Measurements from ENCODE around the gene DOCK11. TPM values are rescaled to one million over a fixed set of nuclear protein-coding genes. Genes with fewer than 3 reads are reported as not detected.

The DOCK11 gene
- polyA plus RNA-seq, 3 donors from 2014 or later = 27.9 to 48.8 (median 28.9) TPM

GRCh38 chrX:118493016-118493415 lies 2.6 kb upstream of the DOCK11 start:
- no peak for DNase-seq
- Mint-ChIP-seq H3K4me1 (peaks cover 18 to 19% of the 10 kb centered on the region in 2 donors), H3K27me3 (ENCODE audit: low read depth in 3 of 3) (peaks cover 5 to 17% (median 10%) of the 10 kb centered on the region in 3 donors), H3K9me3 (no peaks in the 10 kb centered on the region), H3K4me3 (no peak overlapping the region), H3K27ac (peak overlapping the region in 3 of 6 donors; percentile 1 to 52 (median 4)), H3K36me3 (no peaks in the 10 kb centered on the region)

DNA sequence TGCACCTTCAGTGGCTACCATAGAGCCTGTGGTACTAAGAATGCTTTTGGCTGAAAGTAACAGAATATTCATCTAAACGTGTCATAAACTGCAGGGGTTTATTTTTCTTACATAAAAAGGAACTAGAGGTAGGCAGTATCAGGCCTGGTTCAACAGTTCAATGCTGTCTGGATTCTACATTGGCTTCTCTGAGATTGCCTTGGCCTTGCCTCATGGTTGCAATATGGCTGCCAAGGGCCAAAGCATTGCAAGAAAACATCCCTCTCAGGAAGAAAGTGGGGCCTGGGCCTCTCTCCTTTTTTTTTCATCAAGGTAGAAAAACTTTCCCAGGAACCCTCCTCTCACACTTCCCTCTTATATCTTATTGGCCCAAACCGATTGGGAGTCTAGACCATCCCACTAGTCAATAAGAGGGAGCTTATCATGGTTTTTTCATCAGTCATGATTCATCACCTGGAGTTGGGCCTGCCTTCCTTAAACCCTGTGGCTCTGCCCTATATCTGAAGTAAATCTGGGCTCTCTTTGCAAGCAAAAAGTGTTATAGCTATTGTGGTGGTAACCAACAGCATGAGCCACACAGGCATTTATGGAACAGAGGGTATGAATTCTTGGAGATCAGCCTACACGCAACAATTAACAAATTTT lies 1.8 kb upstream of the DOCK11 start:
- no peaks in the 10 kb centered on the region for H3K9me3 Mint-ChIP-seq
- no peaks in the 10 kb centered on the region for H3K36me3 Mint-ChIP-seq

GRCh38 chrX:118495958-118496762 lies 545 bp downstream of the DOCK11 start:
- H3K36me3 Mint-ChIP-seq = no peaks in the 10 kb centered on the region
- peak overlapping the region; percentile 93 to 100 (median 98) for H3K4me3 Mint-ChIP-seq
- peak overlapping the region; percentile 96 to 99 (median 98) for H3K27ac Mint-ChIP-seq
- H3K9me3 Mint-ChIP-seq = no peaks in the 10 kb centered on the region
- peaks cover 36 to 37% of the 10 kb centered on the region in 2 donors for H3K4me1 Mint-ChIP-seq
- peak; percentile 71 to 77 (median 73) for DNase-seq
- H3K27me3 Mint-ChIP-seq (ENCODE audit: low read depth in 3 of 3) = peaks cover 10 to 20% (median 10%) of the 10 kb centered on the region in 3 donors

More for the DNA sequence above, 1.8 kb upstream of the DOCK11 start:
- Mint-ChIP-seq H3K4me3 (no peak overlapping the region), H3K27me3 (ENCODE audit: low read depth in 3 of 3) (peaks cover 5 to 17% (median 10%) of the 10 kb centered on the region in 3 donors), H3K4me1 (peaks cover 25 to 27% of the 10 kb centered on the region in 2 donors), H3K27ac (peak overlapping the region in 1 of 6 donors; percentile 93)
- DNase-seq = no peak

DNA sequence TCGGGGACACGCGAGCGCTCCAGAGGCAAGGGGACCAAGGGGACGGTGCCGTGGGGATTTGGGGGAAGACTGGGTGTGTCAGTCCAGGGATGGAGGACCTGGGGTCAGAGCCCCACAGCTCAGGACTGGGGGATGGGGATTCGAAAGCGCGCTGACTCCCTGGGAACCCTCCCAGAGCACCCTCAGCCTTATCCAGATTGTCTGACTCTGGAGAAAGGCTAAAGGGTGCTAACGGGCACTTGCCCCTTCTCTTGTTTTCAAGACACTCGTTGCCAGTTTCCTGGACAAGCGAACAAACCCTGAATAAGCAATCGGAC lies 1.1 kb downstream of the DOCK11 start:
- Mint-ChIP-seq H3K27ac (peak overlapping the region; percentile 96 to 99 (median 98)), H3K4me3 (peak overlapping the region; percentile 93 to 100 (median 98)), H3K4me1 (peaks cover 36 to 39% of the 10 kb centered on the region in 2 donors), H3K27me3 (ENCODE audit: low read depth in 3 of 3) (peaks cover 10 to 20% (median 10%) of the 10 kb centered on the region in 3 donors), H3K9me3 (no peaks in the 10 kb centered on the region), H3K36me3 (no peaks in the 10 kb centered on the region)
- no peak for DNase-seq

- Mint-ChIP-seq H3K4me1 (peaks cover 42 to 45% of the 10 kb centered on the region in 2 donors), H3K9me3 (no peaks in the 10 kb centered on the region), H3K4me3 (peak overlapping the region; percentile 93 to 100 (median 98)), H3K36me3 (no peaks in the 10 kb centered on the region), H3K27me3 (ENCODE audit: low read depth in 3 of 3) (peaks cover 10 to 20% (median 10%) of the 10 kb centered on the region in 3 donors), H3K27ac (peak overlapping the region; percentile 96 to 99 (median 98))
- peak in 1 of 3 donors; percentile 17 for DNase-seq
Measured at GRCh38 chrX:118497180-118497818, 1.7 kb downstream of the DOCK11 start.

GRCh38 chrX:118498351-118498750 lies 2.7 kb downstream of the DOCK11 start:
- peak overlapping the region; percentile 93 to 100 (median 98) for H3K4me3 Mint-ChIP-seq
- no peaks in the 10 kb centered on the region for H3K36me3 Mint-ChIP-seq
- H3K27ac Mint-ChIP-seq = peak overlapping the region; percentile 96 to 99 (median 98)
- H3K9me3 Mint-ChIP-seq = no peaks in the 10 kb centered on the region
- peaks cover 8 to 20% (median 10%) of the 10 kb centered on the region in 3 donors for H3K27me3 Mint-ChIP-seq (ENCODE audit: low read depth in 3 of 3)
- H3K4me1 Mint-ChIP-seq = peaks cover 53 to 55% of the 10 kb centered on the region in 2 donors
- DNase-seq = no peak

DNA sequence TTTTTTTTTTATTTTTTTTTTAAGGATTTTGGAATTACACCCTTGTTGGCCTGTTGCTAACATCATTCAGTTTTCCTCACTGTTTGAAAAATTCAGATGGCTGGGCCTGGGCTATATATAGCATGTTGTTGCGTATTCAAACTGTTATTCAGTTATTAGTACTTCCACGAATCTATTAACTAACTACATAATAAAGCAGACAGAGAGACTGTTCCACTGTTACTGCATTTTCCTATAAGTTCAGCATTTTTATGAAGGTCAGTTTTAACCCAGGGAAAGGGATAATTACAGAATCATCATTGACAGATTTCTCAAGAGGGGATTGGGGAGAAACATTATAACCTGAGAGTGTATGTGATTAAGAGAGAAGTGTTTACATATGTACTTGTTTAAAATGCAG lies 3.1 kb downstream of the DOCK11 start:
- Mint-ChIP-seq H3K36me3 (no peaks in the 10 kb centered on the region), H3K27ac (peak overlapping the region; percentile 65 to 99 (median 97)), H3K9me3 (no peaks in the 10 kb centered on the region), H3K4me3 (peak overlapping the region in 4 of 5 donors; percentile 27 to 99 (median 48)), H3K27me3 (ENCODE audit: low read depth in 3 of 3) (peaks cover 10 to 20% (median 10%) of the 10 kb centered on the region in 3 donors), H3K4me1 (peaks cover 57 to 59% of the 10 kb centered on the region in 2 donors)
- DNase-seq = no peak

GRCh38 chrX:118499295-118499694 lies 3.7 kb downstream of the DOCK11 start:
- H3K27ac Mint-ChIP-seq = peak overlapping the region; percentile 54 to 99 (median 80)
- peaks cover 10 to 20% (median 10%) of the 10 kb centered on the region in 3 donors for H3K27me3 Mint-ChIP-seq (ENCODE audit: low read depth in 3 of 3)
- H3K4me1 Mint-ChIP-seq = peaks cover 62 to 63% of the 10 kb centered on the region in 2 donors

DNA sequence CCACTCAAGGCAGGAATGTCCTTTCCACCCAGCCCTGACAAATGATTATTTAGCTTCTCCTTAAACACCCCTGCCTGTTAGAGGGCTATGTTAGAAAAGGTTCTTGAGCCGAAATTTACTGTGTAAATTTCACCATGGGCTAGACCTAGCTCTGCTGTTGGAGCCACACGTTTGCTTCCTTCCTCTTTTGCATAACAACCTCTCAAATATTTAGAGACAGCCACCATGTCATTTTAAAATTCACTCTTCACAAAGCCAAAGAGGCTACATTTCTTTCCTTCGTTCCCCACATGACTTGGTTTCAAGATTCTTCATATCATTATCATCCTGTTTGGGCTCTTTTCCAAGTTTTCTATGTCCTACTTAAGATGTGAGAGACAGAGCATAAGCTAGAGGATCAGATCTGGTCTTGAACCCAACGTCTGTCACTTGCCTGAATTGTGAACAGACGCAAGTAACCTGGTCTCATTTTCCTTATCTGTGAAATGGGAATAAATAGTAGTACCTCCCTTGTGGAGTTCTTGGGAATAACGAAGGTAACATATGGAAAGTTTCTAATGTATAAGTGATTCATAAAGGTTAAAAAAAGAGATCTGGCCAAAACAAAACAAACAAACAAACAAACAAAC lies 6.7 kb downstream of the DOCK11 start:
- no peaks in the 10 kb centered on the region for H3K9me3 Mint-ChIP-seq
- peak overlapping the region; percentile 37 to 77 (median 62) for H3K4me3 Mint-ChIP-seq
- peak overlapping the region; percentile 66 to 90 (median 88) for H3K27ac Mint-ChIP-seq
- peaks cover 4 to 8% (median 5%) of the 10 kb centered on the region in 3 donors for H3K27me3 Mint-ChIP-seq (ENCODE audit: low read depth in 3 of 3)
- DNase-seq = no peak
- peaks cover 73 to 79% of the 10 kb centered on the region in 2 donors for H3K4me1 Mint-ChIP-seq
- H3K36me3 Mint-ChIP-seq = no peaks in the 10 kb centered on the region

More at GRCh38 chrX:118499295-118499694, 3.7 kb downstream of the DOCK11 start:
- Mint-ChIP-seq H3K36me3 (no peaks in the 10 kb centered on the region), H3K9me3 (no peaks in the 10 kb centered on the region), H3K4me3 (peak overlapping the region in 3 of 5 donors; percentile 46 to 51 (median 50))
- no peak for DNase-seq

GRCh38 chrX:118503260-118504041 lies 7.8 kb downstream of the DOCK11 start:
- peaks cover 1 to 8% (median 3%) of the 10 kb centered on the region in 3 donors for H3K27me3 Mint-ChIP-seq (ENCODE audit: low read depth in 3 of 3)

GRCh38 chrX:118504581-118504980 lies 9.0 kb downstream of the DOCK11 start:
- peak overlapping the region; percentile 30 to 88 (median 76) for H3K27ac Mint-ChIP-seq
- H3K27me3 Mint-ChIP-seq (ENCODE audit: low read depth in 3 of 3) = peaks cover 1 to 8% (median 3%) of the 10 kb centered on the region in 3 donors
- no peak for DNase-seq
- peak overlapping the region; percentile 7 to 37 (median 30) for H3K4me3 Mint-ChIP-seq
- peaks cover 73 to 77% of the 10 kb centered on the region in 2 donors for H3K4me1 Mint-ChIP-seq
- H3K9me3 Mint-ChIP-seq = no peaks in the 10 kb centered on the region
- no peaks in the 10 kb centered on the region for H3K36me3 Mint-ChIP-seq

More at GRCh38 chrX:118503260-118504041, 7.8 kb downstream of the DOCK11 start:
- Mint-ChIP-seq H3K4me3 (peak overlapping the region; percentile 57 to 77 (median 67)), H3K36me3 (no peaks in the 10 kb centered on the region), H3K4me1 (peaks cover 73 to 79% of the 10 kb centered on the region in 2 donors), H3K27ac (peak overlapping the region; percentile 84 to 90 (median 88)), H3K9me3 (no peaks in the 10 kb centered on the region)
- no peak for DNase-seq

GRCh38 chrX:118506805-118507480 lies 11.3 kb downstream of the DOCK11 start:
- H3K9me3 Mint-ChIP-seq = no peaks in the 10 kb centered on the region
- H3K27me3 Mint-ChIP-seq (ENCODE audit: low read depth in 3 of 3) = peaks cover 0 to 3% (median 1%) of the 10 kb centered on the region in 3 donors
- H3K4me3 Mint-ChIP-seq = peak overlapping the region in 4 of 5 donors; percentile 23 to 48 (median 29)
- DNase-seq = no peak
- peaks cover 84 to 94% of the 10 kb centered on the region in 2 donors for H3K4me1 Mint-ChIP-seq
- H3K36me3 Mint-ChIP-seq = peaks cover 0 to 4% (median 3%) of the 10 kb centered on the region in 3 donors
- peak overlapping the region in 5 of 6 donors; percentile 7 to 76 (median 55) for H3K27ac Mint-ChIP-seq

All from immature natural killer cell (primary cell).